Measurements from ENCODE around the gene CEACAM16.

CEACAM16 gene

GRCh38 chr19:44702551-44703176 is 3.7 kb downstream of the CEACAM16 start:
- H3K4me3 ChIP-seq (replicated peaks; ENCODE audit: low read depth, low read length) = no peak overlapping the region
- DNase-seq (ENCODE audit: extremely low read depth, low read depth) = no peak
- no peak for TF ChIP-seq CTCF (IDR thresholded peaks at IDR 0.05; ENCODE audit: low read depth, low read length, missing control alignments)

DNA sequence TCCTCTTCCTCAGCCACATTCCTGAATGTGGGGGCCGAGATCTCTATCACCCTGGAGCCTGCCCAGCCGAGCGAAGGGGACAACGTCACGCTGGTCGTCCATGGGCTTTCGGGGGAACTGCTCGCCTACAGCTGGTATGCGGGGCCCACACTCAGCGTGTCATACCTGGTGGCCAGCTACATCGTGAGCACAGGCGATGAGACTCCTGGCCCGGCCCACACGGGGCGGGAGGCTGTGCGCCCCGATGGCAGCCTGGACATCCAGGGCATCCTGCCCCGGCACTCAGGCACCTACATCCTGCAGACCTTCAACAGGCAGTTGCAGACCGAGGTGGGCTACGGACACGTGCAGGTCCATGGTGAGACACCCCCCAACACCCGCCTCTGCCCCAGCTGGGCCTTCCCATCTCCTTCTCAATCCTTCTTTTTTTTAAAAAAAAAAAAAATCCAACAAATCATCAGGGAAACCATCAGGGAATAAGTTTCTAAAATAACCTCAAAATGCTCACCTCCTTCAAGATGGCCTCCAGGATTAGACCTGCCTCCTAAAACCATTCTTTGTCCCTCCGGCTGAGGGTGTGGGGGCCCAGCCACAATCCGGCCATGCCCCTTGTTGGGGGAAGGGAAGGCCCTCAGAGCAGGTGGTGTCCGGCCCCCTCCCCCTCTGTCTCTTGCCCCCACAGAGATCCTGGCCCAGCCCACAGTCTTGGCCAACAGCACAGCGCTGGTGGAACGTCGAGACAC is 4.6 kb downstream of the CEACAM16 start:
- TF ChIP-seq CTCF (IDR thresholded peaks at IDR 0.05; ENCODE audit: low read depth, low read length, missing control alignments) = no peak
- no peak for DNase-seq (ENCODE audit: extremely low read depth, low read depth)
- H3K4me3 ChIP-seq (replicated peaks; ENCODE audit: low read depth, low read length) = no peak overlapping the region

DNA sequence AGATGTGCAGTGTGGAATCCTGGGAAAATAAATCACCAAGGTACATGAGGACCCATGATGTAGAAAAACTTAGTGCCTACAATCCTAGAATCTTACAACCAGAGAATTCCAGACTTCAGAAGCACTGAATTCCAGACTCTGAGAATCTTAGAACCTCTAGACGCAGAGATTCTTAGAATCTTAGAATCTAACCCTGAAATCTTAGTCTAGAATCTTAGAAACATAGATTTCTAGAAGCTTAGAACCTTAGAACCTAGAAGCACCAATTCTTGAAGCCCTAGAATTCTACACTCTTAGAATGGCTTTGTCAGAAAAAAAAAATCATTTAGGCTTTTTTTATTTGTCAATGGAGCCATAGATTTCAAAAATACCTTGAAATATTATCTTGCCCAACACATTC is 6.0 kb downstream of the CEACAM16 start:
- no peak for DNase-seq (ENCODE audit: extremely low read depth, low read depth)
- H3K4me3 ChIP-seq (replicated peaks; ENCODE audit: low read depth, low read length) = no peak overlapping the region
- no peak for TF ChIP-seq CTCF (IDR thresholded peaks at IDR 0.05; ENCODE audit: low read depth, low read length, missing control alignments)

DNA sequence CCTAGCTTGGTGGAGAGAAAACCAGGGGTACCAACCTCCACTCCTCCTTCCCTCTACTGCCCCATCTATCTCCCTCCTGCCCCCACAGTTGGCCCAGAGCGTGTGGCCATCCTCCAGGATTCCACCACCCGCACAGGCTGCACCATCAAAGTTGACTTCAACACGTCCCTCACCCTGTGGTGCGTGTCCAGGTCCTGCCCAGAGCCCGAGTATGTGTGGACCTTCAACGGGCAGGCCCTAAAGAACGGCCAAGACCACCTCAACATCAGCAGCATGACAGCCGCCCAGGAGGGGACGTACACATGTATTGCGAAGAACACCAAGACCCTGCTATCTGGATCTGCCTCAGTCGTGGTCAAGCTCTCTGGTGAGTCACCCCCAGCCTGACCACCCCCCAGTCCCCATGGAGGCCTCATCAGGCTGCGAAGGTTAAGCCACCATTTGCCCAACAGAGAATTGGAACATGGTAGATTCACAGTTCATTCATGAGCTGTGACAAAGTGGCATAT is 6.6 kb downstream of the CEACAM16 start:
- no peak overlapping the region for H3K4me3 ChIP-seq (replicated peaks; ENCODE audit: low read depth, low read length)
- no peak for TF ChIP-seq CTCF (IDR thresholded peaks at IDR 0.05; ENCODE audit: low read depth, low read length, missing control alignments)
- no peak for DNase-seq (ENCODE audit: extremely low read depth, low read depth)

- TF ChIP-seq CTCF (IDR thresholded peaks at IDR 0.05; ENCODE audit: low read depth, low read length, missing control alignments) = no peak
- DNase-seq (ENCODE audit: extremely low read depth, low read depth) = no peak
- H3K4me3 ChIP-seq (replicated peaks; ENCODE audit: low read depth, low read length) = no peak overlapping the region
Observed at GRCh38 chr19:44706506-44707236, 7.7 kb downstream of the CEACAM16 start.

DNA sequence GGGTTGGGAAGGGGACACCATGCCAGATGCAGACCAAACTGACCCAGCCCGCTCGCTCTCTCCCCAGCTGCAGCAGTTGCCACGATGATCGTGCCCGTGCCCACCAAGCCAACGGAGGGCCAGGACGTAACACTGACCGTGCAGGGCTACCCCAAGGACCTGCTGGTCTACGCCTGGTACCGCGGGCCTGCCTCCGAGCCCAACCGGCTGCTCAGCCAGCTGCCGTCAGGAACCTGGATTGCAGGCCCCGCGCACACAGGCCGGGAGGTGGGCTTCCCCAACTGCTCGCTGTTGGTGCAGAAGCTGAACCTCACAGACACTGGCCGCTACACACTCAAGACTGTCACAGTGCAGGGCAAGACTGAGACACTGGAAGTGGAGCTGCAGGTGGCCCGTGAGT is 8.8 kb downstream of the CEACAM16 start:
- no peak for DNase-seq (ENCODE audit: extremely low read depth, low read depth)
- H3K4me3 ChIP-seq (replicated peaks; ENCODE audit: low read depth, low read length) = no peak overlapping the region
- no peak for TF ChIP-seq CTCF (IDR thresholded peaks at IDR 0.05; ENCODE audit: low read depth, low read length, missing control alignments)
